Measurements from ENCODE around the gene TMEM86A. TPM values are rescaled to one million over a fixed set of nuclear protein-coding genes. Genes with fewer than 3 reads are reported as not detected.

The TMEM86A gene
- total RNA-seq, 2 donors from 2014 or later, result 6.2 to 6.9 TPM

GRCh38 chr11:18704045-18704645 is 5.6 kb downstream of the TMEM86A start:
- no peaks in the 10 kb centered on the region for H3K27me3 ChIP-seq (ENCODE audit: control insufficient read depth, insufficient read depth, low read length, poor library complexity, severe bottlenecking)
- no peak overlapping the region for H3K9ac ChIP-seq (ENCODE audit: extremely low read depth, low read length, poor library complexity, severe bottlenecking)
- peak overlapping the region; percentile 11 for H3K4me3 ChIP-seq (ENCODE audit: low read length)

GRCh38 chr11:18704698-18705097 is 6.1 kb downstream of the TMEM86A start:
- H3K4me1 ChIP-seq (ENCODE audit: control insufficient read depth, insufficient read depth, low read length), result peaks cover 30% of the 10 kb centered on the region
- H3K9me3 ChIP-seq (ENCODE audit: control insufficient read depth, low read length), result no peaks in the 10 kb centered on the region
- no peak for TF ChIP-seq CTCF (conservative IDR thresholded peaks at IDR 0.05)
- Mint-ChIP-seq H3K9me3 (no peaks in the 10 kb centered on the region), H3K36me3 (ENCODE audit: low read depth) (peaks cover 7% of the 10 kb centered on the region), H3K27ac (no peak overlapping the region), H3K4me3 (no peak overlapping the region), H3K27me3 (ENCODE audit: insufficient read depth) (peaks cover 23% of the 10 kb centered on the region), H3K4me1 (peaks cover 45% of the 10 kb centered on the region)
- WGBS, 2 experiments (ENCODE audit: insufficient coverage in 1 of 2, insufficient read length in 1 of 2), result 40 to 89% methylated on average over 1 of the region's 1 CpG
- H3K36me3 ChIP-seq (ENCODE audit: control insufficient read depth, insufficient read depth, low read length), result peaks cover 4% of the 10 kb centered on the region
- H3K27ac ChIP-seq (ENCODE audit: low read depth, low read length), result no peak overlapping the region
- DNase-seq, result no peak
- no peaks in the 10 kb centered on the region for H3K27me3 ChIP-seq (ENCODE audit: control insufficient read depth, insufficient read depth, low read length, poor library complexity, severe bottlenecking)
- H3K9ac ChIP-seq (ENCODE audit: extremely low read depth, low read length, poor library complexity, severe bottlenecking), result no peak overlapping the region
- peak overlapping the region; percentile 11 for H3K4me3 ChIP-seq (ENCODE audit: low read length)

More at GRCh38 chr11:18704045-18704645, 5.6 kb downstream of the TMEM86A start:
- Mint-ChIP-seq H3K36me3 (ENCODE audit: low read depth) (peaks cover 7% of the 10 kb centered on the region), H3K4me1 (peaks cover 51% of the 10 kb centered on the region), H3K4me3 (no peak overlapping the region), H3K9me3 (no peaks in the 10 kb centered on the region), H3K27ac (no peak overlapping the region), H3K27me3 (ENCODE audit: insufficient read depth) (peaks cover 22% of the 10 kb centered on the region)
- DNase-seq, result no peak
- no peak overlapping the region for H3K27ac ChIP-seq (ENCODE audit: low read depth, low read length)
- peaks cover 26% of the 10 kb centered on the region for H3K4me1 ChIP-seq (ENCODE audit: control insufficient read depth, insufficient read depth, low read length)
- 89 to 94% methylated on average over 4 to 5 of the region's 5 CpGs for WGBS, 2 experiments (ENCODE audit: insufficient coverage in 1 of 2, insufficient read length in 1 of 2)
- no peak for TF ChIP-seq CTCF (conservative IDR thresholded peaks at IDR 0.05)
- no peaks in the 10 kb centered on the region for H3K9me3 ChIP-seq (ENCODE audit: control insufficient read depth, low read length)
- peaks cover 4% of the 10 kb centered on the region for H3K36me3 ChIP-seq (ENCODE audit: control insufficient read depth, insufficient read depth, low read length)

- Histone ChIP-seq H3K4me3 (ENCODE audit: low read length) (no peak overlapping the region), H3K36me3 (ENCODE audit: control insufficient read depth, insufficient read depth, low read length) (peaks cover 4% of the 10 kb centered on the region)
Observed at GRCh38 chr11:18705651-18706281, 7.2 kb downstream of the TMEM86A start.

More at GRCh38 chr11:18705651-18706281, 7.2 kb downstream of the TMEM86A start:
- Mint-ChIP-seq H3K4me3 (peak overlapping the region; percentile 58), H3K27ac (no peak overlapping the region), H3K9me3 (no peaks in the 10 kb centered on the region), H3K27me3 (ENCODE audit: insufficient read depth) (peaks cover 25% of the 10 kb centered on the region), H3K4me1 (peaks cover 39% of the 10 kb centered on the region), H3K36me3 (ENCODE audit: low read depth) (peaks cover 7% of the 10 kb centered on the region)
- DNase-seq, result no peak
- no peak overlapping the region for H3K27ac ChIP-seq (ENCODE audit: low read depth, low read length)
- H3K9me3 ChIP-seq (ENCODE audit: control insufficient read depth, low read length), result no peaks in the 10 kb centered on the region
- no peak overlapping the region for H3K9ac ChIP-seq (ENCODE audit: extremely low read depth, low read length, poor library complexity, severe bottlenecking)
- peaks cover 30% of the 10 kb centered on the region for H3K4me1 ChIP-seq (ENCODE audit: control insufficient read depth, insufficient read depth, low read length)
- TF ChIP-seq CTCF (conservative IDR thresholded peaks at IDR 0.05), result no peak
- 77 to 83% methylated on average over 27 to 46 of the region's 46 CpGs for WGBS, 2 experiments (ENCODE audit: insufficient coverage in 1 of 2, insufficient read length in 1 of 2)
- peaks cover 6% of the 10 kb centered on the region for H3K27me3 ChIP-seq (ENCODE audit: control insufficient read depth, insufficient read depth, low read length, poor library complexity, severe bottlenecking)

Data from endodermal cell (in vitro differentiated cells).